AG04449 (cell line): Measurements from ENCODE around the gene MAMLD1.

Experiments used
- CTCF ChIA-PET: fragments of 350-600 bp; formaldehyde crosslinking; extraction: SDS; loops from one replicate; lab custom pipeline; 2021; ENCODE audit warnings: antibody characterized with exemption; lab: Yijun Ruan, JAX
- POLR2A ChIA-PET: fragments of 400-600, 350-600 bp; formaldehyde crosslinking; extraction: SDS; loops from one replicate; lab custom pipeline; 2020; ENCODE audit warnings: antibody characterized with exemption, inconsistent platforms; lab: Yijun Ruan, JAX
- DNase-seq: peaks from one replicate; pipeline ENCODE4 v3.0.0-alpha.2; 2010; ENCODE audit warnings: low read depth, low spot score
- H3K4me3 ChIP-seq: 2 replicates; pipeline ENCODE4 v1.5.1; 2011; ENCODE audit warnings: low read depth, mild to moderate bottlenecking, control low read depth, low read length
- CTCF ChIP-seq: IDR thresholded peaks from one replicate; pipeline ENCODE4 v1.5.1; 2011; ENCODE audit warnings: mild to moderate bottlenecking, moderate library complexity, low read length, control low read depth, inconsistent platforms; ENCODE audit not compliant: insufficient read depth; ENCODE audit errors: missing control alignments

MAMLD1 gene

GRCh38 chrX:150465881-150466775 is 103.0 kb downstream of the MAMLD1 start:
- CTCF ChIA-PET: no interaction called here
- no peak overlapping the region for H3K4me3 ChIP-seq
- no peak for TF ChIP-seq CTCF
- POLR2A ChIA-PET: no interaction called here
- DNase-seq: no peak

- H3K4me3 ChIP-seq: no peak overlapping the region
- ChIA-PET POLR2A (no interaction called here), CTCF (interaction anchor here (0.9 kb wide), 1 partner anchor 13 kb away, joined by 3 read pairs; no protein-coding TSS in a partner anchor)
- no peak for DNase-seq
- TF ChIP-seq CTCF: no peak
These were observed 109.2 kb downstream of the MAMLD1 start for GRCh38 chrX:150472306-150472705.

GRCh38 chrX:150473371-150473770 is 110.3 kb downstream of the MAMLD1 start:
- no peak overlapping the region for H3K4me3 ChIP-seq
- ChIA-PET POLR2A (no interaction called here), CTCF (interaction anchor here (1.5 kb wide), 1 partner anchor 12 kb away, joined by 6 read pairs; no protein-coding TSS in a partner anchor)
- DNase-seq: no peak
- TF ChIP-seq CTCF: no peak

GRCh38 chrX:150475461-150475860 is 112.3 kb downstream of the MAMLD1 start:
- CTCF ChIA-PET: interaction anchor here (0.9 to 1.0 kb wide), 2 partner anchors 10 to 12 kb away, joined by 3 read pairs; no protein-coding TSS in a partner anchor
- TF ChIP-seq CTCF: no peak
- H3K4me3 ChIP-seq: no peak overlapping the region
- no peak for DNase-seq
- POLR2A ChIA-PET: no interaction called here

GRCh38 chrX:150476164-150476699 is 113.1 kb downstream of the MAMLD1 start:
- POLR2A ChIA-PET: no interaction called here
- no peak for TF ChIP-seq CTCF
- H3K4me3 ChIP-seq: no peak overlapping the region
- no peak for DNase-seq
- CTCF ChIA-PET: interaction anchor here (1.8 kb wide), 1 partner anchor 9 kb away, joined by 6 read pairs; no protein-coding TSS in a partner anchor

- no peak for TF ChIP-seq CTCF
- H3K4me3 ChIP-seq: no peak overlapping the region
- CTCF ChIA-PET: interaction anchor here (1.6 to 1.8 kb wide), 2 partner anchors 8 to 9 kb away, joined by 4 to 6 read pairs; no protein-coding TSS in a partner anchor
- POLR2A ChIA-PET: no interaction called here
- no peak for DNase-seq
These were observed 114.3 kb downstream of the MAMLD1 start for GRCh38 chrX:150477371-150477770.
